Measurements from ENCODE around the gene CHD2.

Gene CHD2

DNA sequence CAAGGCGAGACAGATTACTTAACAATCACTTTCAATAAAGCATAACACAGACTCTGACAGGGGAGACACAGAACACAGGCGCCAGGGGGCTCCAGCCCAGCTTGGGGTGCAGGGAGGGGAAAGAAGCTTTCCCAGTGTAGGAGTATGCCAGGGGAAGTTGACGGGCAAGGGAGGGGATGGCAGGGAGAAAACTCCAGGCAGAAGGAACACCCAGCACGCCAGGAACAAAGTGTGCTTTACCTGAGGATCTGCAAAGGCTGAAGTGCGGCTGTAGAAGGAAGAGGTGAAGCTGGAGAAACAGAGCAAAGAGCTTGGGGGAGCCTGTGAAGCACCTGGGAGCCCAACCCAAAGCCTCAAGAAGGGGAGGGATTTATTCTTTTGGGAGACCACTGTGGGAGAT lies 176.8 kb downstream of the CHD2 start:
- no peak for TF ChIP-seq SIN3A (IDR thresholded peaks at IDR 0.05; ENCODE audit: borderline replicate concordance, insufficient read depth, low read length)
- TF ChIP-seq POLR2AphosphoS5 (IDR thresholded peaks at IDR 0.05; ENCODE audit: low read depth, low read length), result no peak
- no peak for TF ChIP-seq FOXP2 (optimal IDR thresholded peaks at IDR 0.05; ENCODE audit: borderline replicate concordance, extremely low read depth, extremely low read length, insufficient read depth)
- TF ChIP-seq TAF1 (IDR thresholded peaks at IDR 0.05; ENCODE audit: borderline replicate concordance, insufficient read depth, low read length), result no peak
- TF ChIP-seq, protein P1, sequence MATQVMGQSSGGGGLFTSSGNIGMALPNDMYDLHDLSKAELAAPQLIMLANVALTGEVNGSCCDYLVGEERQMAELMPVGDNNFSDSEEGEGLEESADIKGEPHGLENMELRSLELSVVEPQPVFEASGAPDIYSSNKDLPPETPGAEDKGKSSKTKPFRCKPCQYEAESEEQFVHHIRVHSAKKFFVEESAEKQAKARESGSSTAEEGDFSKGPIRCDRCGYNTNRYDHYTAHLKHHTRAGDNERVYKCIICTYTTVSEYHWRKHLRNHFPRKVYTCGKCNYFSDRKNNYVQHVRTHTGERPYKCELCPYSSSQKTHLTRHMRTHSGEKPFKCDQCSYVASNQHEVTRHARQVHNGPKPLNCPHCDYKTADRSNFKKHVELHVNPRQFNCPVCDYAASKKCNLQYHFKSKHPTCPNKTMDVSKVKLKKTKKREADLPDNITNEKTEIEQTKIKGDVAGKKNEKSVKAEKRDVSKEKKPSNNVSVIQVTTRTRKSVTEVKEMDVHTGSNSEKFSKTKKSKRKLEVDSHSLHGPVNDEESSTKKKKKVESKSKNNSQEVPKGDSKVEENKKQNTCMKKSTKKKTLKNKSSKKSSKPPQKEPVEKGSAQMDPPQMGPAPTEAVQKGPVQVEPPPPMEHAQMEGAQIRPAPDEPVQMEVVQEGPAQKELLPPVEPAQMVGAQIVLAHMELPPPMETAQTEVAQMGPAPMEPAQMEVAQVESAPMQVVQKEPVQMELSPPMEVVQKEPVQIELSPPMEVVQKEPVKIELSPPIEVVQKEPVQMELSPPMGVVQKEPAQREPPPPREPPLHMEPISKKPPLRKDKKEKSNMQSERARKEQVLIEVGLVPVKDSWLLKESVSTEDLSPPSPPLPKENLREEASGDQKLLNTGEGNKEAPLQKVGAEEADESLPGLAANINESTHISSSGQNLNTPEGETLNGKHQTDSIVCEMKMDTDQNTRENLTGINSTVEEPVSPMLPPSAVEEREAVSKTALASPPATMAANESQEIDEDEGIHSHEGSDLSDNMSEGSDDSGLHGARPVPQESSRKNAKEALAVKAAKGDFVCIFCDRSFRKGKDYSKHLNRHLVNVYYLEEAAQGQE (IDR thresholded peaks at IDR 0.05; ENCODE audit: insufficient read depth in 1 of 2, low read depth in 2 of 2, low read length in 2 of 2), result no peak

Data from PFSK-1 (cell line).